Parietal lobe (tissue), 1 donor: ENCODE data around the gene OR5H2. TPM values are rescaled to one million over a fixed set of nuclear protein-coding genes. Genes with fewer than 3 reads are reported as not detected.

Source experiments
- total RNA-seq: library from RNA; depleted of rRNA; stranded (reverse); fragments of >200 nt; gene quantifications from one replicate; pipeline ENCODE4 v1.2.3, GENCODE V29; 2014

OR5H2 gene
- not detected for total RNA-seq

DNA sequence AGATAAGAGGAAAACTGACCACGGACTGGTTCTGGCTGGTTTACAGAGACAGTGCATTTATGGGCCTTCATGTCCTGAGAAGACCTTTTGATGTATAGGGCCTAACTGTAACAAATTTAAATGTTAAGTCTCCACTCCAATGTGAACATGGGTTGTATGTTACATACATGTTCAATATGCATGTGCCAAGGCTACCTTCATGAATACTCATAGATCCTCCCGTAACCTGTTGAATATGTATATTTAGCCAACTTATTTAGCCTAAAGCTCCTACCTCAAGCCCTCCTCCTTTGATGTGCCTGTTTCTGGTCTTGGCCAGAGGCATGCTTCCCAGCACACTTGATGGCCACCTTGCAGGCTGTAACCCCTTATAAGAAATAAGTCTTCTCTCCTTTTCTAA is at the start of gene OR5H2:
TSS of gene OR5H2 (plus strand) at position 301 of the 400 bp plus-strand sequence. CDS start 398 bp downstream, outside the sequence.

DNA sequence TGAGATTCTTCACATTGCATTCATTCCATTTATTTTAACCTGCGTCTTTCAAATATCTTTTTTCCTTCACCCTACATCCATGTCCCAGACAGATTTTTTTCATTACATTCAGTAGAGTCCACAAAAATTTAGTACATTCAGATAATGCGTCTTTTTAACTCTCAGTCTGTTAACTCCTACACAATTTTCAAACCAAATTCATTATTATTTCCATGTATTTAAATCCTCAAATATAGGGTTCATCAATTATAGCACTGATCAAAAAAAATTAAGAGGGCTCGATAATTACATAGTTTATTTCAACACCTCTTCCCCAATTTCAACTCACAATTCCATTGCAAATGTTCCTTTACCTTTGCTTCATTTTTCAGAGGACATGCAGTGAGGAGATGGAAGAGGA is 18.4 kb upstream of the OR5H2 start, which contains the start of gene OR5H6:
TSS of gene OR5H6 (plus strand) at position 301 of the 400 bp plus-strand sequence. CDS start at position 390, 89 bp downstream.

Other genes with a start within 250 kb of the OR5H2 start
- not detected for gene GABRR3, start 247.2 kb upstream of the OR5H2 start, total RNA-seq
- gene OR5AC2, start 195.3 kb upstream of the OR5H2 start, total RNA-seq = not detected
- gene OR5H1, start 151.8 kb upstream of the OR5H2 start, total RNA-seq = not detected
- gene OR5H14, start 135.0 kb upstream of the OR5H2 start, total RNA-seq = not detected
- gene OR5H15, start 115.8 kb upstream of the OR5H2 start, total RNA-seq = not detected
- not detected for gene OR5H6, start 18.3 kb upstream of the OR5H2 start, total RNA-seq
- gene OR5K4, start 71.3 kb downstream of the OR5H2 start, total RNA-seq = not detected
- not detected for gene OR5K3, start 108.2 kb downstream of the OR5H2 start, total RNA-seq
- gene OR5K1, start 180.7 kb downstream of the OR5H2 start, total RNA-seq = not detected
- gene OR5K2, start 215.2 kb downstream of the OR5H2 start, total RNA-seq = not detected
- 132 TPM for gene CLDND1, start 240.4 kb downstream of the OR5H2 start, total RNA-seq
- gene GPR15, start 249.5 kb downstream of the OR5H2 start, total RNA-seq = not detected